ENCODE data around the gene KHSRP. TPM values are rescaled to one million over a fixed set of nuclear protein-coding genes. Genes with fewer than 3 reads are reported as not detected.

The KHSRP gene
- total RNA-seq, 4 donors from 2014 or later: 79.5 to 147 (median 119) TPM

GRCh38 chr19:6396305-6396704 lies 28.3 kb downstream of the KHSRP start:
- Histone ChIP-seq H3K27me3 (no peaks in the 10 kb centered on the region), H3K4me3 (no peak overlapping the region), H3K9me3 (no peaks in the 10 kb centered on the region), H3K36me3 (peaks cover 0 to 5% (median 0%) of the 10 kb centered on the region in 3 donors), H3K27ac (no peak overlapping the region), H3K4me1 (peaks cover 0 to 19% (median 12%) of the 10 kb centered on the region in 4 donors)
- 90 to 91% methylated on average over 3 to 12 of the region's 12 CpGs for WGBS, 2 donors
- DNase-seq (ENCODE audit: low spot score in 2 of 2): no peak
- TF ChIP-seq POLR2A (IDR thresholded peaks at IDR 0.05) (no peak), CTCF (IDR thresholded peaks at IDR 0.05) (no peak), EP300 (IDR thresholded peaks at IDR 0.05) (no peak)

- TF ChIP-seq CTCF (IDR thresholded peaks at IDR 0.05): no peak
- no peak for TF ChIP-seq EP300 (IDR thresholded peaks at IDR 0.05)
- no peak for TF ChIP-seq POLR2A (IDR thresholded peaks at IDR 0.05)
- Histone ChIP-seq H3K4me1 (peaks cover 0 to 24% (median 12%) of the 10 kb centered on the region in 4 donors), H3K27me3 (no peaks in the 10 kb centered on the region), H3K27ac (no peak overlapping the region), H3K9me3 (no peaks in the 10 kb centered on the region), H3K36me3 (peaks cover 0 to 20% (median 0%) of the 10 kb centered on the region in 3 donors), H3K4me3 (no peak overlapping the region)
- WGBS, 2 donors: 85 to 86% methylated on average over 3 of the region's 3 CpGs
- no peak for DNase-seq (ENCODE audit: low spot score in 2 of 2)
Observed at GRCh38 chr19:6394831-6395230, 29.8 kb downstream of the KHSRP start.

GRCh38 chr19:6393983-6394412 lies 30.6 kb downstream of the KHSRP start:
- H3K27ac ChIP-seq: peak overlapping the region; percentile 94 to 99 (median 97)
- TF ChIP-seq CTCF (IDR thresholded peaks at IDR 0.05) (no peak), POLR2A (IDR thresholded peaks at IDR 0.05) (no peak), EP300 (IDR thresholded peaks at IDR 0.05) (no peak)
- H3K27me3 ChIP-seq: no peaks in the 10 kb centered on the region
- H3K4me3 ChIP-seq: peak overlapping the region; percentile 64 to 77 (median 70)
- DNase-seq (ENCODE audit: low spot score in 2 of 2): no peak
- H3K4me1 ChIP-seq: peaks cover 0 to 24% (median 12%) of the 10 kb centered on the region in 4 donors
- H3K9me3 ChIP-seq: no peaks in the 10 kb centered on the region
- WGBS, 2 donors: 25 to 27% methylated on average over 14 of the region's 14 CpGs
- H3K36me3 ChIP-seq: peaks cover 0 to 28% (median 5%) of the 10 kb centered on the region in 3 donors

- H3K27ac ChIP-seq: peak within 1 kb of the TSS; percentile 94 to 99 (median 97)
- H3K27me3 ChIP-seq: no peaks in the 10 kb centered on the region
- peaks cover 0 to 24% (median 12%) of the 10 kb centered on the region in 4 donors for H3K4me1 ChIP-seq
- TF ChIP-seq CTCF (IDR thresholded peaks at IDR 0.05): peak in 3 of 5 experiments; percentile 6 to 39 (median 15)
- peak; percentile 73 to 77 for TF ChIP-seq EP300 (IDR thresholded peaks at IDR 0.05)
- TF ChIP-seq POLR2A (IDR thresholded peaks at IDR 0.05): peak in 1 of 2 donors; percentile 11
- peak within 1 kb of the TSS; percentile 64 to 77 (median 70) for H3K4me3 ChIP-seq
- 1% methylated on average over 39 to 56 of the region's 69 CpGs for WGBS, 2 donors
- DNase-seq (ENCODE audit: low spot score in 2 of 2): peak; percentile 85 to 91
- peaks cover 4 to 35% (median 12%) of the 10 kb centered on the region in 3 donors for H3K36me3 ChIP-seq
- H3K9me3 ChIP-seq: no peaks in the 10 kb centered on the region
Observed at GRCh38 chr19:6393074-6393982, 31.3 kb downstream of the KHSRP start, which contains the start of gene GTF2F1. TSS of gene GTF2F1 (minus strand) at chr19:6393164. CDS start at chr19:6392995, 169 bp downstream.

Measured in tibial nerve (tissue), 4 donors.